ENCODE data around the gene OMP. TPM values are rescaled to one million over a fixed set of nuclear protein-coding genes. Genes with fewer than 3 reads are reported as not detected.

The OMP gene
- total and polyA plus RNA-seq, 9 donors, result 0.55 to 1.8 (median 1.6) TPM; not detected in 4

DNA sequence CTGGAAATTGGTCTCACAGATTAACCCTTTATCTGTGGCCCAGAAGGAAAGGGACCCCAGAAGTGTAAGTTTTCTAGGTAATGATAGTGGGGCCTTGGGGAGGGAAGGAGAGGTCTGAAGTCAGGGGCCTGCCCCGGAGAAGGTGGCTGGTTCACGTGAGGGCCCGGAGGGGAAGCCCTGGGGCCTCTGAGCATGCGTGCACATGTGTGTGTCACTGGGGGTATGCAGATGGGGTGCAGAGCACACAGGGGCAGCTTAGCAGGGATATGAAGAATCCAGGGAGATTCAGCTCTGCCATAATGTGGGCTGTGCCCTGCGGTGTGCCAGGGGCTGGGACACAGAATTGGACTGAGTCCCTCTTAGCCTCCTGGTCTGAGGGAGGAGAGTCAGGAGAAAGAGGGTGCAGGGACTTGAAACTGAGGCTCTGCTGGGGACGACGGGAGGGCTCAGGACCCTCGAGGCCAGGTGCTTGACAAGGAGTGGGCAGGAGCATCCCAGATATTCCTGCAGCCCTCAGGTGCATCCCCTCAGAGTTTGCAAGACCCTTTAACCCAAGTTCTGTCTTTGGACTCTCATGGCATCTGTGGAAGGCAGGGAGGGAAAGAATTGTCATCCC lies 40.9 kb downstream of the OMP start:
- Histone ChIP-seq H3K4me3 (no peak overlapping the region), H3K27me3 (no peaks in the 10 kb centered on the region), H3K27ac (no peak overlapping the region), H3K4me1 (ENCODE audit: insufficient read depth) (peaks cover 6% of the 10 kb centered on the region), H3K9me3 (no peaks in the 10 kb centered on the region), H3K36me3 (no peaks in the 10 kb centered on the region)
- intact Hi-C loops (cut with DNase I), result no loop called here
- TF ChIP-seq POLR2A (IDR thresholded peaks at IDR 0.05) (no peak), EP300 (IDR thresholded peaks at IDR 0.05) (no peak)
- TF ChIP-seq, protein P1, sequence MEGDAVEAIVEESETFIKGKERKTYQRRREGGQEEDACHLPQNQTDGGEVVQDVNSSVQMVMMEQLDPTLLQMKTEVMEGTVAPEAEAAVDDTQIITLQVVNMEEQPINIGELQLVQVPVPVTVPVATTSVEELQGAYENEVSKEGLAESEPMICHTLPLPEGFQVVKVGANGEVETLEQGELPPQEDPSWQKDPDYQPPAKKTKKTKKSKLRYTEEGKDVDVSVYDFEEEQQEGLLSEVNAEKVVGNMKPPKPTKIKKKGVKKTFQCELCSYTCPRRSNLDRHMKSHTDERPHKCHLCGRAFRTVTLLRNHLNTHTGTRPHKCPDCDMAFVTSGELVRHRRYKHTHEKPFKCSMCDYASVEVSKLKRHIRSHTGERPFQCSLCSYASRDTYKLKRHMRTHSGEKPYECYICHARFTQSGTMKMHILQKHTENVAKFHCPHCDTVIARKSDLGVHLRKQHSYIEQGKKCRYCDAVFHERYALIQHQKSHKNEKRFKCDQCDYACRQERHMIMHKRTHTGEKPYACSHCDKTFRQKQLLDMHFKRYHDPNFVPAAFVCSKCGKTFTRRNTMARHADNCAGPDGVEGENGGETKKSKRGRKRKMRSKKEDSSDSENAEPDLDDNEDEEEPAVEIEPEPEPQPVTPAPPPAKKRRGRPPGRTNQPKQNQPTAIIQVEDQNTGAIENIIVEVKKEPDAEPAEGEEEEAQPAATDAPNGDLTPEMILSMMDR (IDR thresholded peaks at IDR 0.05), result no peak
- DNase-seq, result no peak
- 89 to 93% (median 90%) methylated on average over 8 of the region's 8 CpGs for WGBS, 3 donors

DNA sequence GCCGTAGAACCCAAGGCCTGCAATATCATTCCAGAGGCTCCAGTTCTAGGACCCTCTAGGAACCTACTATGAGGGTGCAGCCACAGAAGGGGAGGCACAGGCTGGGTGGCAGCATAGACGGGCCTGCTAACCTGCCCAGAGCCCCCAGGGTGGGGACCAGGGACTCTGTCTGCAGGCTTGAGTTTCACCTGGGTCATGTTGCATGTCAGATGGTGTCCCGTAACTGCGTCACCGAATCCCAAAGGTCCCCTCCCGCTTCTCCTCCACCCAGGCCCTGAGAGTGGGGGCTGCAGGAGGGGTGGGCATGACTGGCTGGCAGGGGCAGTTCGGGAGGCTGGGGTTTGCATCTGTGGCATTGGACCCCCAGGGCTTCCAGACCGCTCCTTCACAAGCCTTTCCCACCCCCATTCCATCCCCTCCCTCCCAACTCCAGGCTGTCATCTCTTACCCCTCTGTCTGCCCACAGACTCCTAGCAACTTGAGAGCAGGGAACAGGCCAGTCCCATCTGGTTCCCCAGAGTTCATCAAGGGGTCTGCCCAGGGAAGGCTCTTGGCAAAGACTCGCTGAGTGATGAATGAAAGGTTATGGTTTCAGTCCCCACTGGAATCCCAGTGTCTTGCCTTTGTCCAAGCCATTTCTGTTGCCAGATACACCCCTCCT lies 41.7 kb downstream of the OMP start:
- 93 to 94% (median 93%) methylated on average over 9 of the region's 9 CpGs for WGBS, 3 donors
- intact Hi-C loops (cut with DNase I), result no loop called here
- Histone ChIP-seq H3K27me3 (no peaks in the 10 kb centered on the region), H3K4me3 (no peak overlapping the region), H3K4me1 (ENCODE audit: insufficient read depth) (peaks cover 6% of the 10 kb centered on the region), H3K9me3 (no peaks in the 10 kb centered on the region), H3K36me3 (no peaks in the 10 kb centered on the region), H3K27ac (no peak overlapping the region)
- no peak for DNase-seq
- no peak for TF ChIP-seq POLR2A (IDR thresholded peaks at IDR 0.05)
- TF ChIP-seq EP300 (IDR thresholded peaks at IDR 0.05), result no peak
- TF ChIP-seq, protein P1 (IDR thresholded peaks at IDR 0.05), result no peak

DNA sequence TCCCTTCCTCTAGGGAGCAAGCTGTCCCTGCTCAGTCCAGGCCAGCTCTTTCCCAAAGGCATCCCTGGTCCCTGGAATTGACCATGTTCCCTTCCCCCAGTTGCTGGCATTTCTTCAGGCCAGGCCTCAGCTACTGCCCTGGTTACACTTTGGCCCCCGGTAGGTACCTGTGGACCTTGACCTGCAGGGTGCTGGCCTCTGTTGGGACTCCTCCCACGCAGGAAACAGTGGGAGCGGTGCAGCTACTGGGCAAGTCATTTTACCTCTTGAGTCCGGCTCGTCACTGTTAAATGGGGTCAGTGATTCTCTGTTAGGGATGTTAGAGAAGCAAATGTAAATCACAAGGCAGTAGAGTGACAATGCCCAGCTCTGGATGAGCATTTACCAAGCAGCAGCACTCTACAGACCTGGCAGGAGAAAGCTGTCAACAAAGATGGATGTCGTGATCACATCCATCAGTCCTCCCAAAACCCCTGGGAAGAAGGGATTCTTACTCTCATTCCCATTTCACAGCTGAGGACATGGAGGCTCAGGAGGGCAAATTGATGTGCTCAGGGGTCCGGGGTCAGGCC lies 42.3 kb downstream of the OMP start:
- Histone ChIP-seq H3K36me3 (no peaks in the 10 kb centered on the region), H3K27me3 (no peaks in the 10 kb centered on the region), H3K4me3 (no peak overlapping the region), H3K4me1 (ENCODE audit: insufficient read depth) (peaks cover 2% of the 10 kb centered on the region), H3K9me3 (no peaks in the 10 kb centered on the region), H3K27ac (no peak overlapping the region)
- WGBS, 3 donors, result 82 to 91% (median 87%) methylated on average over 7 of the region's 7 CpGs
- intact Hi-C loops (cut with DNase I), result no loop called here
- DNase-seq, result no peak
- TF ChIP-seq EP300 (IDR thresholded peaks at IDR 0.05) (no peak), POLR2A (IDR thresholded peaks at IDR 0.05) (no peak)
- TF ChIP-seq, protein P1 (IDR thresholded peaks at IDR 0.05), result no peak

DNA sequence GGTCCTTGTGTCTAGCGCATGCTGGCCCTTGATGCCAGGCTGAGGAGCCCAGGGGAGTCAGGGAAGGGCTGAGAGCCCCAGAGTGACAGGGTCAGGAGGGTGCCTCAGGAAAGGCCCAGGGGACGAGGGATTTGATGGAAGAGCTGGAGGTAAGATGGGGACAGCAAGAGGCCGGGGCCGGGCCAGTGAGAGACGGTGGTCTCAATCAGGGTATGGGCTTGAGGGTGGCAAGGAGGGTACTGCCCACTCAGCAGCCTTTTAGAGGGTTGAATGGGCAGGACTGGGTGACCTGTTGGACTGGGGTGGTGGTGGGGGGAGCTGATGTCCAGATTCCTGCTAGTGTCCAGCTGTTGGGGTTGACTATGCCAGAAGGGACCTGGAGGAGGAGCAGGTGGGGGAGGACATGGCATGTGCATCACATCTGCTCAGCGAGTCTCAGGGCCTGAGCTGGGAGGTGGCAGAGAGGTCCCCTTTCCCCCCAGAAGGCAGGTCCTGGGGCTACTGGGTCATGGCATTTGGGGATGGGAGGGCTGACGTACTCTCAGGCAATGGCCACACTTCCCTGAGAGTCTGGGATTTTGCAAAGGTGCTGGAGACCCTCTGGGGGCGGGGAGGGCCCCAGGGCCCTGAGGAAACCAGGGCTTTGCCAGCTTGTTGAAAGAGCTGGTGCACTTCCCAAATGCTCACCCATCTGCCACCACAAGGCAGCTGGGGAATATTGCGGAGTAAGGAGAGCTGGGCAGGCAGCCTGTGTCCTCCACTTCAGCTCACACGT lies 43.8 kb downstream of the OMP start:
- H3K27me3 ChIP-seq, result no peaks in the 10 kb centered on the region
- no peaks in the 10 kb centered on the region for H3K4me1 ChIP-seq (ENCODE audit: insufficient read depth)
- H3K36me3 ChIP-seq, result no peaks in the 10 kb centered on the region
- intact Hi-C loops (cut with DNase I), result no loop called here
- 89 to 92% (median 91%) methylated on average over 10 of the region's 10 CpGs for WGBS, 3 donors
- H3K4me3 ChIP-seq, result no peak overlapping the region
- no peaks in the 10 kb centered on the region for H3K9me3 ChIP-seq
- TF ChIP-seq POLR2A (IDR thresholded peaks at IDR 0.05) (no peak), EP300 (IDR thresholded peaks at IDR 0.05) (no peak)
- TF ChIP-seq, protein P1 (IDR thresholded peaks at IDR 0.05), result no peak
- no peak for DNase-seq
- H3K27ac ChIP-seq, result no peak overlapping the region
